NCI-H69 (cell line): Measurements from ENCODE around the gene INO80.
A peak's percentile ranks its signal among the peaks of the same experiment; 100 is the strongest.

ENCODE experiments used
- DNase-seq: peaks from one replicate; lab custom pipeline; 2025; lab: John Stamatoyannopoulos, UW

The INO80 gene

DNA sequence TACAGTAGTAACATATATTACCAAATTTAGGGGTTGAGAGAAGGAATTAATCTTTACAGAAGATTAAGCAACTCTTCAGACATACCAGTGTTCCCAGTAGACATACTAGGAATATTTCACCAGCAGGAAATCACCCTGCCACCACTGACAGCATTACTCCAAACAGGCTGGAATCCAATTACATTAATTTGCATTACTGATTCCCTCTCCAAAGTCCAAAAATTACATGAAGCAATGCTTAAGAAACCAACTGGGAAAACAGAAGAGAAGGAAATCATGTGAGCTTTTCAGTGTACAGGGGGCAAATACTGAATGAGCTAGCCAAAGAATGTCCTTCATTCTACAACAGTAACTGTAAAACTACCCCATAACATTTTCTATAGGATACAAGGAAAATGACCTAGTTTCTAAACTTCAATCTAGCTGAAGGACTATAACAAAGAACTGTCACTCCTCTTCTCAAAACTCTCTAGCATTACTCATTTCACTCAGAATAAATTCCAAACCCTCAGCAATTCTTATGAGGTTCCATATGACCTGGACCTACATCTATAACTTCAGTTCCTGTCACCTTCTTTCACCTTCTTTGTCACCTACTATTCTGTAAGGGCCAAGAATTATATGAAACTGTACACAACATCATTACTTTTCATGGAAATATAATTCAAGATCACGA is 72.7 kb downstream of the INO80 start:
- DNase-seq, result no peak

DNA sequence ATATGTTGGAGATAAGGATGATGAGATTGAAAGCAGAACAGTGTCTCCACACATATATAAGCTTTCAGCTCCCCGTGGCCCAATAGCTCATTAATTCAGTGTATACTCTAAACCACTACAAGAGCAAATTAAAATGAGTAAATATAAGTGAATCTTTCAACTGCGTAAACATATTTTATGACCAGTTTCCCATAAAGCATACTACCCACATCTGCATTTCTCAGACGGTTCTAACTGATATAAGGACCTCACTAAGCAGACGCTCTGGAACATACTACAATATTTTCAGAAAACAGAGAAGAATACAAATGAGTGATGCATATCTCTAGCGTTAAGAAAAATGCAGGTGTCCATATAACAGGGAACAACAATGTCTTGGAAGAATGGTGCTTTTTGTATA is 73.2 kb downstream of the INO80 start:
- DNase-seq, result no peak

- no peak for DNase-seq
Observed at GRCh38 chr15:41039121-41039520, 77.0 kb downstream of the INO80 start.

- no peak for DNase-seq
Observed at GRCh38 chr15:41032079-41032328, 84.1 kb downstream of the INO80 start.

GRCh38 chr15:41031232-41032078 is 84.6 kb downstream of the INO80 start:
- peak; percentile 15 for DNase-seq

- DNase-seq, result no peak
Observed at GRCh38 chr15:41028853-41029252, 87.2 kb downstream of the INO80 start.

- no peak for DNase-seq
Observed at GRCh38 chr15:41025393-41025792, 90.7 kb downstream of the INO80 start.

- peak; percentile 56 for DNase-seq
Observed at GRCh38 chr15:41024885-41025284, 91.2 kb downstream of the INO80 start.

DNA sequence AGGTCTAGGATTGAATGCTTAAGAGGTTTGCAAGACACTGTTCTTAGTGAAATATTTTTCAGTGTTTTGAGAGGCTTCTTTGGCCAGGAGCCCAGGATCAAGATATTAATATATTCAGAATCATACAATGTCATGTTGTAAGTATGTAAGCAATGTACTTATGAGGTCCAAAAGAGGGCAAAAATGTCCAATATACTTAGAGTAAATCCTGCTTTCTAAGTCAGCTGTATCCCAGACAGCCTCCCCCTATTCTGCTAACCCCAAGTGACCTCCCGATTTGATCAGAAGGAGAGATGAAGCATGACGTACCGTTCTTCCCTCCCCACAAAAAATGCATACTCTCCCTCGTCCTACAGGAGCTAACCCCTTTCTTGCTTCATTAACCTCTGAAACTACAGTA is 91.9 kb downstream of the INO80 start:
- DNase-seq, result no peak

- peak; percentile 66 for DNase-seq
Observed at GRCh38 chr15:41022487-41023090, 93.5 kb downstream of the INO80 start.

- no peak for DNase-seq
Observed at GRCh38 chr15:41020829-41021228, 95.3 kb downstream of the INO80 start.

- DNase-seq, result no peak
Observed at GRCh38 chr15:41020311-41020710, 95.8 kb downstream of the INO80 start.

DNA sequence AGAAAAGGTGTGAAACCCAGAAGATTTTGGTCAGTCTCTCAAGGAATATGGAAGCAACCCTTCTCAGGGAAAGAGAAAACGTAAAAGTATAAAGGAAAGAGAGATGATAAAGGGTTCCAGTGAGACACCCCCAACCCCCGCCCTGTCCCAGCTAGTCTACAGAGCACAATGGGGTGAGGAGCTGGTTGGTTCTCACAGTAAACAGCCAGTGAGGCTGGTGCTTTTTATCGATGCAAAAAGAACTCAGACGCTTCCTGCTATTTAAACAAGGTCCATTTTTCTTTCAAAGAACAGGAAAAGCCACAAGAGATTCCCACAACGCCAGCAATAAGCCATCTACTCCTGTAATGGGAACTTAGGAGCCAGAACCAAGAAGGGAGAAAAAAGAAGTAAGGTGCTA is 96.9 kb downstream of the INO80 start:
- no peak for DNase-seq

DNA sequence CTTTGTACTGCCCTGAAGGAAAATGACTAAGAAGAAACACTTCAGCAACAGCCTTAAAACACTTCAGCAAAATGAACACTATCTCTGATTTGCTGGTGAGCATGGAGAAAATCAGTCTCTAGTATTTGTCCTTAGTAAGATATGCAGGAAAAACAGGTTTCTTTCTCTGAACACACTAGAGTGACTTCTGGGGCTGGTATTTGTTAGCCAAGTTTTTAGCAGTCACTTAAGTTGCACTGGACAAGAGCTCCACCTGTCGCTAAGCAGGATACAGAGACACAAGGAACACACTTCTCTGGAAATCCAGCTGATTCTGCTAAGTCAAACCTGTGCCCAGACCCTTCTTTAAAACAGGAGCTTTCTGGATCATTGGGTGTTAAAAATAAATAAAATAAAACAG is 97.5 kb downstream of the INO80 start:
- no peak for DNase-seq

GRCh38 chr15:41017066-41017735 is 98.9 kb downstream of the INO80 start:
- DNase-seq, result no peak

GRCh38 chr15:41013691-41014414 is 102.2 kb downstream of the INO80 start:
- no peak for DNase-seq

DNA sequence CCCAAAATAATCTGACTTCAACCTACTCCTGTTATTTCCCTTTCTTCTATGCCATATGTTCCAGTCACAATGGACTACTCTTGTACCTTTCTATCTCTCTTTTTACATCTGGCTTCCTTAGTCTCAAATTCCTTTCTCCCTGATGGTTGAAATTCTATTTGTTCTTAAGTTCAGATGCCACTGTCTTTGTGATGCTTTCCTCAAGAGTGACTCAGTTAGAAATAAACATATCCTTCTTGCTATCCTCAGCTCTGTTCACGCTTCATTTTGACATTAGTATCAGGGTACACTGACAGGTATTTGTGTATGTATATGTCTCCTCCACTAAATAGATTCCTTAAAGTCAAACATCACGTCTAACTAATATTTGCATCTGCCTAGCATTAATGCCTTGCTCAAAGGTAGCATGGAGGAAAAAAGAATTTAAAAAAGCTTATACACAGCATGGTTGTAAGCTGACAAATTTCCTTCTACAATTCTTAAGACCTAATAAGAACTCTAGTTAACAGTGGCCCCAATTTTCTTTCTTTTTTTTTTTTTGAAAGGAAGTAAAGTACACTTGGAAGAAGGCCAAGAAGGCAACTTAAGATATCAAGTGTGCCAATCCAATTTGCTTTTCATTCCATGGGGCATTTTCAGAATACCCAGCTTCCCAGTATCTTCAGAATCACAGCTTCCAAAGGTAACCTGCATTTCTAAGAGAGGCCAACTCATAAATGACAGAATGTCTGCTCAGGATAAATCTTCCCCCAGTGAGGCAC is 104.8 kb downstream of the INO80 start:
- DNase-seq, result peak; percentile 29

- no peak for DNase-seq
Observed at GRCh38 chr15:41010345-41010744, 105.7 kb downstream of the INO80 start.

GRCh38 chr15:41006479-41006878 is 109.6 kb downstream of the INO80 start:
- DNase-seq, result no peak

DNA sequence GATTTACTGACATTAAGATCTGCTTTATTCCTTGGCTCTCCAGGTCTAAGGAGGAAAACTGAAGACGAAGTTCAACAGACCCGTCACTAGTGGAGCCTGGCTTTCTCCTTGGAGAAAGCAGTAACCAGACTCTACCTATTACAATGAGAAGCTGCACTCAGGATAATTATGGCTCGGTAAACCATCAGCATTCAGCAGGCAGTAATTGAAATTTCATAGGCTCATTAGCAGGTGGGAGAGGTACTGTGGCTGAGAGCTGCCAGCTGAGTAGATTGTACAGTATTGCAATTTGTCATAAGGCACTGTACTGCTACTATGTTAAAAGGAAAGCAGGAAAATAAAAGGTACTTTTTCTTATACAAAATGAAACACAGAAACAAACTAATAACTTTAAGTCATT is 111.6 kb downstream of the INO80 start:
- DNase-seq, result peak; percentile 65

DNA sequence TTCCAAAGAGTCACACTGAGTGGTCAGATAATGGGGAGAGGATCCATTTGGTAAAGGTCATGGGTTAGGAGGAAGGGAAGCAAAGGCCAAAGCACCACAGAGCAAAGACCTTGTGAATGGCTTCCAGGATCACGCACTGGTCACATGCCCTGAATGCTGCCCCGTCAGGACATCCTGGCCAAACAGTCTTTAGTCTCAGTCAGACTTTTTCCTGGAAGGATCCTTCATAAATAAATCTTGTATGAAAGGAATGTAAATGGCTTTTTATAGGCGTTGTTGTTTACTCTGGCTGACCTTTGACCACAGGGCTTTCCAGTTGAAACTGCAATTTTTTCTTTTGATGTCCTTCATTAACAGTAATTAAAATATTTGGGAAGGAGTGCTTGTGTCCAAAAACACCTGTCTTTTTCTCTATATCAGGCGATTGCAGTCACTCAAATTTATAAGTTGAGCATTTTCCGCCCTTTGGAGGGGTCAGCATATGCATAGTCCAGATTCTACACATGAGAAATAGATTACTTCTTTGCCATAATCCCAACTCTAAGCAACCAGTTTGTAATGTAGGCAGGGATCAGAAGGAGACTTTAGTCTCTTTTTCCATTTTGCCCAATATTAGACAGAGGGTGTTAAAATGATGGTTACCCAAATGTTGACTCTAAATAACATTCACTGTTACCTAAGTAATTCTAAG is 114.4 kb downstream of the INO80 start:
- peak; percentile 31 for DNase-seq
